Astrocyte (in vitro differentiated cells and primary cell): ENCODE measurements around the gene STKLD1. TPM values are rescaled to one million over a fixed set of nuclear protein-coding genes. Genes with fewer than 3 reads are reported as not detected.

Source experiments
- DNase-seq: peaks from one replicate; pipeline ENCODE4 v3.0.0-alpha.2; 2010; ENCODE audit warnings: low read depth
- FAIRE-seq: peaks from 2 replicates; lab custom pipeline; 2011; peaks lifted over from hg19 to GRCh38; lab: Jason Lieb, UNC
- H2AFZ ChIP-seq: 2 replicates; pipeline ENCODE4 v1.6.0; 2012; ENCODE audit warnings: low read depth, low read length, inconsistent platforms
- H3K27ac ChIP-seq: 2 replicates; pipeline ENCODE4 v1.5.1; 2011; ENCODE audit warnings: low read depth, low read length, inconsistent platforms
- H3K27me3 ChIP-seq: 2 replicates; pipeline ENCODE4 v1.6.0; 2011; ENCODE audit warnings: low read length, inconsistent platforms; ENCODE audit not compliant: insufficient read depth
- H3K36me3 ChIP-seq: 2 replicates; pipeline ENCODE4 v1.5.1; 2011; ENCODE audit warnings: low read length, inconsistent platforms; ENCODE audit not compliant: insufficient read depth
- H3K4me1 ChIP-seq: 2 replicates; pipeline ENCODE4 v1.5.1; 2011; ENCODE audit warnings: low read length, inconsistent platforms; ENCODE audit not compliant: insufficient read depth
- H3K4me2 ChIP-seq: 2 replicates; pipeline ENCODE4 v1.6.0; 2012; ENCODE audit warnings: low read length, inconsistent platforms
- H3K4me3 ChIP-seq: 2 replicates; pipeline ENCODE4 v1.5.1; 2011; ENCODE audit warnings: low read depth, mild to moderate bottlenecking, low read length, inconsistent platforms; ENCODE audit not compliant: insufficient read depth
- H3K79me2 ChIP-seq: 2 replicates; pipeline ENCODE4 v1.6.0; 2012; ENCODE audit warnings: mild to moderate bottlenecking, low read length, inconsistent platforms; ENCODE audit not compliant: insufficient read depth
- H3K9ac ChIP-seq: 2 replicates; pipeline ENCODE4 v1.6.0; 2012; ENCODE audit warnings: mild to moderate bottlenecking, low read length, inconsistent platforms
- H3K9me3 ChIP-seq: 2 replicates; pipeline ENCODE4 v1.5.1; 2012; ENCODE audit warnings: low read depth, mild to moderate bottlenecking, low read length, inconsistent platforms; ENCODE audit not compliant: insufficient read depth
- H4K20me1 ChIP-seq: 2 replicates; pipeline ENCODE4 v1.6.0; 2012; ENCODE audit warnings: low read length, inconsistent platforms; ENCODE audit not compliant: insufficient read depth
- H3K27ac Mint-ChIP-seq: one replicate; pipeline ENCODE4 v1.8.0; 2021; ENCODE audit warnings: mild to moderate bottlenecking, mixed read lengths; ENCODE audit not compliant: unreplicated experiment
- H3K27me3 Mint-ChIP-seq: one replicate; pipeline ENCODE4 v1.8.0; 2021; ENCODE audit warnings: low read depth, mixed read lengths; ENCODE audit not compliant: unreplicated experiment
- H3K36me3 Mint-ChIP-seq: one replicate; pipeline ENCODE4 v1.8.0; 2021; ENCODE audit warnings: low read depth, mixed read lengths; ENCODE audit not compliant: unreplicated experiment
- H3K4me1 Mint-ChIP-seq: one replicate; pipeline ENCODE4 v1.8.0; 2021; ENCODE audit warnings: low read depth, mixed read lengths; ENCODE audit not compliant: unreplicated experiment
- H3K4me3 Mint-ChIP-seq: one replicate; pipeline ENCODE4 v1.8.0; 2021; ENCODE audit warnings: mild to moderate bottlenecking, moderate library complexity, mixed read lengths; ENCODE audit not compliant: unreplicated experiment
- H3K9me3 Mint-ChIP-seq: one replicate; pipeline ENCODE4 v1.8.0; 2021; ENCODE audit warnings: mild to moderate bottlenecking, mixed read lengths; ENCODE audit not compliant: unreplicated experiment
- EZH2 ChIP-seq: IDR thresholded peaks from 2 replicates; pipeline ENCODE4 v1.6.1; 2012; ENCODE audit warnings: mild to moderate bottlenecking, low read length, inconsistent platforms; ENCODE audit not compliant: insufficient read depth
- total RNA-seq: library from RNA; stranded (reverse); gene quantifications from 2 replicates; pipeline ENCODE4 v1.2.1, GENCODE V29; 2021
- TF ChIP-seq, protein P1 (sequence below): IDR thresholded peaks from 2 replicates; pipeline ENCODE4 v1.5.1; 2011; ENCODE audit warnings: low read depth, mild to moderate bottlenecking, inconsistent platforms, low read length, moderate library complexity; ENCODE audit not compliant: insufficient read depth

The STKLD1 gene
- total RNA-seq, 1 donor from 2014 or later: 0.82 TPM

DNA sequence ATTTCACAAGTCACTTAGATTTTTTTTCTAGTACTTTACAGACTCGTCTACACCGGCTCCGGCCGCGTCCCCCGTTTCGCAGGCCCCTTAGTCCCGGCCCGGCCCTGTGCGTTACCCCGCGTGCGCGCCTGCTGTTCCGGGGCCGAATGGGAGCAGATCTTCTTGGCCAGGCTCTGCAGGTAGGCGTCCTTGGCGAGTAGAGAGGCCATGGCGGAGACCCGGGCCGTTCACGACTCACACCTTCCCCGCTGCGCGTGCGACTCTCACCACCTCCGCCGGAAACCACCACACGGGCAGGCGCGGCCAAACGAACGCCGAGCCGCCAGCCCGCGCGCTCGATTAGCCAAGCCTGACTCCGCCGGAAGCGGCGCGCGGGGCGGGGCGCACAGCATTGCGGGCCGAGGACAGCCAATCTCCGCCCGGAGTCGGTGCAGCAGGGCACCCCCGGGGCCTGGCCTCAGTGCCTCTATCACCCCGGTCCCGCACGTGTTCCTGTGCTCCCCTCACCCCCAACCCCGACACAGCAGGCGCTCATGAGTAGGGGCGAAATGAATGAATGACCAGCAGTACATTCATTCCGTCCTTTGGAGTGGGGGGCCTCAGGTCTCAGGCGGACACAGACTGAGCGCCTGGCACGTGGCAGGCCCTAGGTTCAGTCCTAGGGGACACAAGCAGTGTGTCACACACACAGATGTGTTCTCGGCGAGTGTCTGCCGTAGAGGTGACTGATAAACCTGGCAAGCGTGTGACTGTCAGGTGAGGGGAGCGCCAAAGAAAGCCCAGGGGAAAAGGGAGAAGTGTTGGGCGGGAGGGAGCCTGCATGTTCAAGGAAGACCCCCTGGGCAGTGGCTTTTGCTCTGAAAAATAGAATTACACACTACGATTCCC, 40.0 kb upstream of the STKLD1 start, which contains the start of gene SURF6:
TSS of gene SURF6 (minus strand) at position 265 of the 888 bp plus-strand sequence. CDS start at position 209, 56 bp downstream.
- Mint-ChIP-seq H3K27ac (peak within 1 kb of the TSS; percentile 89), H3K36me3 (peaks cover 23% of the 10 kb centered on the region), H3K4me1 (peaks cover 14% of the 10 kb centered on the region), H3K4me3 (peak within 1 kb of the TSS; percentile 99), H3K27me3 (no peaks in the 10 kb centered on the region), H3K9me3 (no peaks in the 10 kb centered on the region)
- FAIRE-seq (no peak), DNase-seq (peak; percentile 78)
- H3K9ac ChIP-seq: peak within 1 kb of the TSS; percentile 84
- peaks cover 36% of the 10 kb centered on the region for H3K79me2 ChIP-seq
- peaks cover 26% of the 10 kb centered on the region for H4K20me1 ChIP-seq
- H3K4me1 ChIP-seq: peaks cover 7% of the 10 kb centered on the region
- H2AFZ ChIP-seq: peak within 1 kb of the TSS; percentile 75
- H3K4me3 ChIP-seq: peak within 1 kb of the TSS; percentile 92
- peaks cover 27% of the 10 kb centered on the region for H3K36me3 ChIP-seq
- H3K9me3 ChIP-seq: no peaks in the 10 kb centered on the region
- no peaks in the 10 kb centered on the region for H3K27me3 ChIP-seq
- TF ChIP-seq, protein P1, sequence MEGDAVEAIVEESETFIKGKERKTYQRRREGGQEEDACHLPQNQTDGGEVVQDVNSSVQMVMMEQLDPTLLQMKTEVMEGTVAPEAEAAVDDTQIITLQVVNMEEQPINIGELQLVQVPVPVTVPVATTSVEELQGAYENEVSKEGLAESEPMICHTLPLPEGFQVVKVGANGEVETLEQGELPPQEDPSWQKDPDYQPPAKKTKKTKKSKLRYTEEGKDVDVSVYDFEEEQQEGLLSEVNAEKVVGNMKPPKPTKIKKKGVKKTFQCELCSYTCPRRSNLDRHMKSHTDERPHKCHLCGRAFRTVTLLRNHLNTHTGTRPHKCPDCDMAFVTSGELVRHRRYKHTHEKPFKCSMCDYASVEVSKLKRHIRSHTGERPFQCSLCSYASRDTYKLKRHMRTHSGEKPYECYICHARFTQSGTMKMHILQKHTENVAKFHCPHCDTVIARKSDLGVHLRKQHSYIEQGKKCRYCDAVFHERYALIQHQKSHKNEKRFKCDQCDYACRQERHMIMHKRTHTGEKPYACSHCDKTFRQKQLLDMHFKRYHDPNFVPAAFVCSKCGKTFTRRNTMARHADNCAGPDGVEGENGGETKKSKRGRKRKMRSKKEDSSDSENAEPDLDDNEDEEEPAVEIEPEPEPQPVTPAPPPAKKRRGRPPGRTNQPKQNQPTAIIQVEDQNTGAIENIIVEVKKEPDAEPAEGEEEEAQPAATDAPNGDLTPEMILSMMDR: no peak
- TF ChIP-seq EZH2: no peak
- peak within 1 kb of the TSS; percentile 99 for H3K4me2 ChIP-seq
- peak within 1 kb of the TSS; percentile 40 for H3K27ac ChIP-seq

DNA sequence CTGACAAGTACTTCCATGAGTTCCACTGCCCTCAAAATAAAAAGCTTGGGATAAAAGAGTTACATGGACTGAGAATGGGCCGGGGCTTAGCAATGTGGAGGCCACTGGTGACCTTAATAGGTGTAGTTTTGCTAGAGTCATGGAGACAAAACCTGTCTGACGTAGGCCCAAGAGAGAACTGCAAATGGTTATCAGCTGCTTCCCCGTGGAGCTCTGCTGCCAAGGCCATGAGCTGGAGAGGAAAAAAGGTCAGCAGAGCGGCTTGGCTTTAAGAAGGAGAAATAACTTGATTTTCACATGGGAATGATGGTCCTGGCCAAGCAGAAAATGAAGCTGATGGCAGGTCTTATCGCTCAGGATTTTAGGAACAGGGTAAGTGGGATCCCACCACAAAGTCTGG, 36.5 kb upstream of the STKLD1 start:
- H3K4me3 Mint-ChIP-seq: no peak overlapping the region
- no peaks in the 10 kb centered on the region for H3K27me3 Mint-ChIP-seq
- H4K20me1 ChIP-seq: peaks cover 1% of the 10 kb centered on the region
- no peak overlapping the region for H3K27ac Mint-ChIP-seq
- H3K79me2 ChIP-seq: peaks cover 16% of the 10 kb centered on the region
- no peak overlapping the region for H3K4me2 ChIP-seq
- DNase-seq (no peak), FAIRE-seq (no peak)
- no peak overlapping the region for H3K9ac ChIP-seq
- TF ChIP-seq, protein P1: no peak
- TF ChIP-seq EZH2: no peak
- peaks cover 19% of the 10 kb centered on the region for H3K36me3 ChIP-seq
- peaks cover 7% of the 10 kb centered on the region for H3K4me1 ChIP-seq
- H3K27ac ChIP-seq: no peak overlapping the region
- H3K4me1 Mint-ChIP-seq: peaks cover 5% of the 10 kb centered on the region
- H3K4me3 ChIP-seq: no peak overlapping the region
- no peaks in the 10 kb centered on the region for H3K9me3 ChIP-seq
- H3K36me3 Mint-ChIP-seq: peaks cover 15% of the 10 kb centered on the region
- H2AFZ ChIP-seq: no peak overlapping the region
- no peaks in the 10 kb centered on the region for H3K27me3 ChIP-seq
- H3K9me3 Mint-ChIP-seq: no peaks in the 10 kb centered on the region

DNA sequence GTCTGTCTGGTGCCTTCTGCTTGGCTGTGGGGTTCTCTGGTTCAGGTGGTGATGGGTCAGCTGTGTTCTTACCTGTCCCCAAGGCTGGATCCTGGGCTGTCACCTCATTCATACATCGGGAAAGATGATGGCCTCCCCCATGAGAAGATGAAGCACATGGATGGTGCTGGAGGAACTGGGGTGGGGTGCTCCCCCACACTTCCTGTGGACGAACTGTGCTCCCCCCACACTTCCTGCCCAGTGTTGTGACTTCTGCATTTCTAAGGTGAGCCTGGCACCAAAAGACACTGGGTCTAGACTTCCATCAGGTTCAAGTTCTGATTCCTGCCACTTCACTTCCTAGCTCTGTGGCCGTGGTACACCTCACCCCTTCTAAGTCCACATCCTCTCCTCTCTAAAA, 35.9 kb upstream of the STKLD1 start:
- DNase-seq (no peak), FAIRE-seq (no peak)
- H3K36me3 ChIP-seq: peaks cover 23% of the 10 kb centered on the region
- no peaks in the 10 kb centered on the region for H3K9me3 ChIP-seq
- no peak overlapping the region for H3K9ac ChIP-seq
- no peaks in the 10 kb centered on the region for H3K9me3 Mint-ChIP-seq
- TF ChIP-seq, protein P1: no peak
- TF ChIP-seq EZH2: no peak
- H3K27me3 ChIP-seq: no peaks in the 10 kb centered on the region
- no peaks in the 10 kb centered on the region for H3K4me1 Mint-ChIP-seq
- H3K4me1 ChIP-seq: peaks cover 2% of the 10 kb centered on the region
- no peak overlapping the region for H3K27ac ChIP-seq
- peaks cover 15% of the 10 kb centered on the region for H3K36me3 Mint-ChIP-seq
- peaks cover 3% of the 10 kb centered on the region for H4K20me1 ChIP-seq
- H3K4me3 Mint-ChIP-seq: no peak overlapping the region
- no peak overlapping the region for H3K27ac Mint-ChIP-seq
- H3K27me3 Mint-ChIP-seq: no peaks in the 10 kb centered on the region
- no peak overlapping the region for H2AFZ ChIP-seq
- no peak overlapping the region for H3K4me3 ChIP-seq
- H3K79me2 ChIP-seq: peaks cover 12% of the 10 kb centered on the region
- H3K4me2 ChIP-seq: no peak overlapping the region
